Calu3 (cell line): ENCODE results near the gene AIG1. TPM values are rescaled to one million over a fixed set of nuclear protein-coding genes. Genes with fewer than 3 reads are reported as not detected.

Experiments used
- BruUV-seq: library from RNA; stranded (reverse); fragments of 400-500 nt; replicated peaks from 2 replicates; lab custom pipeline; 2021; lab: Mats Ljungman, UMichigan
- CTCF ChIA-PET: fragments of 300-600 bp; sonication (Branson Sonifier 250); formaldehyde crosslinking; loops from one replicate; lab custom pipeline; 2022; ENCODE audit warnings: antibody characterized with exemption; lab: Charles Lee
- DNase-seq: peaks from one replicate; pipeline ENCODE4 v3.0.0; 2022
- H3K27ac Mint-ChIP-seq: one replicate; pipeline ENCODE4 v1.8.0; 2022; ENCODE audit warnings: mixed read lengths; ENCODE audit not compliant: unreplicated experiment
- H3K27me3 Mint-ChIP-seq: one replicate; pipeline ENCODE4 v1.8.0; 2022; ENCODE audit warnings: mixed read lengths; ENCODE audit not compliant: unreplicated experiment
- H3K36me3 Mint-ChIP-seq: one replicate; pipeline ENCODE4 v1.8.0; 2022; ENCODE audit warnings: mild to moderate bottlenecking, moderate library complexity, mixed read lengths; ENCODE audit not compliant: insufficient read depth, unreplicated experiment
- H3K4me1 Mint-ChIP-seq: one replicate; pipeline ENCODE4 v1.8.0; 2022; ENCODE audit warnings: mild to moderate bottlenecking, low read depth, mixed read lengths; ENCODE audit not compliant: unreplicated experiment
- H3K4me3 Mint-ChIP-seq: one replicate; pipeline ENCODE4 v1.8.0; 2022; ENCODE audit warnings: mild to moderate bottlenecking, low read depth, moderate library complexity, mixed read lengths; ENCODE audit not compliant: unreplicated experiment
- H3K9me3 Mint-ChIP-seq: one replicate; pipeline ENCODE4 v1.8.0; 2022; ENCODE audit warnings: low read depth, mixed read lengths; ENCODE audit not compliant: unreplicated experiment
- CTCF ChIP-seq: fragments of 200-600 bp; IDR thresholded peaks from one replicate; pipeline ENCODE4 v1.8.0; 2022; ENCODE audit warnings: antibody characterized with exemption; ENCODE audit not compliant: unreplicated experiment
- intact Hi-C: fragments of 100-400 bp; cut with micrococcal nuclease; formaldehyde crosslinking; loops from one replicate; pipeline ENCODE4 v1.10.0; 2022; ENCODE audit not compliant: unreplicated experiment
- total RNA-seq: library from RNA; stranded (reverse); gene quantifications from 2 replicates; pipeline ENCODE4 v1.2.3, GENCODE V29; 2022

AIG1 gene
- total RNA-seq, 1 experiment from 2014 or later, result 57.2 TPM

GRCh38 chr6:143223895-143224294 lies 163.2 kb downstream of the AIG1 start:
- Mint-ChIP-seq H3K4me3 (no peak overlapping the region), H3K27me3 (no peaks in the 10 kb centered on the region), H3K4me1 (peaks cover 18% of the 10 kb centered on the region), H3K9me3 (no peaks in the 10 kb centered on the region), H3K36me3 (no peaks in the 10 kb centered on the region), H3K27ac (peak overlapping the region; percentile 31)
- BruUV-seq, result no TSS peak
- CTCF ChIA-PET, result no interaction called here
- intact Hi-C loops, result no loop called here
- no peak for TF ChIP-seq CTCF
- DNase-seq, result peak; percentile 46

GRCh38 chr6:143224516-143224915 lies 163.8 kb downstream of the AIG1 start:
- BruUV-seq, result no TSS peak
- Mint-ChIP-seq H3K27ac (peak overlapping the region; percentile 31), H3K4me1 (peaks cover 18% of the 10 kb centered on the region), H3K36me3 (no peaks in the 10 kb centered on the region), H3K4me3 (no peak overlapping the region), H3K27me3 (no peaks in the 10 kb centered on the region), H3K9me3 (no peaks in the 10 kb centered on the region)
- no peak for DNase-seq
- no peak for TF ChIP-seq CTCF
- CTCF ChIA-PET, result no interaction called here
- intact Hi-C loops, result no loop called here

- H3K9me3 Mint-ChIP-seq, result no peaks in the 10 kb centered on the region
- no peaks in the 10 kb centered on the region for H3K27me3 Mint-ChIP-seq
- TF ChIP-seq CTCF, result no peak
- intact Hi-C loops, result no loop called here
- no peak overlapping the region for H3K27ac Mint-ChIP-seq
- no TSS peak for BruUV-seq
- no peak overlapping the region for H3K4me3 Mint-ChIP-seq
- peaks cover 18% of the 10 kb centered on the region for H3K4me1 Mint-ChIP-seq
- no peak for DNase-seq
- H3K36me3 Mint-ChIP-seq, result no peaks in the 10 kb centered on the region
- CTCF ChIA-PET, result no interaction called here
Measured at GRCh38 chr6:143225929-143226328, 165.2 kb downstream of the AIG1 start.

GRCh38 chr6:143227675-143228074 lies 167.0 kb downstream of the AIG1 start:
- intact Hi-C loops, result no loop called here
- Mint-ChIP-seq H3K4me3 (no peak overlapping the region), H3K36me3 (no peaks in the 10 kb centered on the region), H3K9me3 (no peaks in the 10 kb centered on the region), H3K27ac (no peak overlapping the region), H3K4me1 (peaks cover 18% of the 10 kb centered on the region), H3K27me3 (no peaks in the 10 kb centered on the region)
- DNase-seq, result no peak
- no TSS peak for BruUV-seq
- no peak for TF ChIP-seq CTCF
- CTCF ChIA-PET, result no interaction called here
